T-helper 1 cell treated with Interleukin-12 subunit alpha and Interleukin-12 subunit beta and Interleukin-4 antibody, amounts not matched to agents 30 μg/mL and 1 μg/mL, for 36 hours (primary cell): ENCODE measurements around the gene PCCB.
A peak's percentile ranks its signal among the peaks of the same experiment; 100 is the strongest.
"Not testable (repeated sequence)": the region's sequence is repeated elsewhere in the genome, so short reads cannot be mapped to it uniquely, and the experiment has no call there.

Experiments used
- H3K27ac Mint-ChIP-seq: one replicate; pipeline ENCODE4 v1.8.0; 2021; ENCODE audit warnings: mild to moderate bottlenecking, mixed read lengths
- H3K27me3 Mint-ChIP-seq: one replicate; pipeline ENCODE4 v1.8.0; 2021; ENCODE audit warnings: low read depth, mixed read lengths
- H3K36me3 Mint-ChIP-seq: one replicate; pipeline ENCODE4 v1.8.0; 2021; ENCODE audit warnings: low read depth, mixed read lengths
- H3K4me1 Mint-ChIP-seq: one replicate; pipeline ENCODE4 v1.8.0; 2021; ENCODE audit warnings: low read depth, mixed read lengths
- H3K4me3 Mint-ChIP-seq: one replicate; pipeline ENCODE4 v1.8.0; 2021; ENCODE audit warnings: mild to moderate bottlenecking, moderate library complexity, mixed read lengths
- H3K9me3 Mint-ChIP-seq: one replicate; pipeline ENCODE4 v1.8.0; 2021; ENCODE audit warnings: mixed read lengths

PCCB gene

DNA sequence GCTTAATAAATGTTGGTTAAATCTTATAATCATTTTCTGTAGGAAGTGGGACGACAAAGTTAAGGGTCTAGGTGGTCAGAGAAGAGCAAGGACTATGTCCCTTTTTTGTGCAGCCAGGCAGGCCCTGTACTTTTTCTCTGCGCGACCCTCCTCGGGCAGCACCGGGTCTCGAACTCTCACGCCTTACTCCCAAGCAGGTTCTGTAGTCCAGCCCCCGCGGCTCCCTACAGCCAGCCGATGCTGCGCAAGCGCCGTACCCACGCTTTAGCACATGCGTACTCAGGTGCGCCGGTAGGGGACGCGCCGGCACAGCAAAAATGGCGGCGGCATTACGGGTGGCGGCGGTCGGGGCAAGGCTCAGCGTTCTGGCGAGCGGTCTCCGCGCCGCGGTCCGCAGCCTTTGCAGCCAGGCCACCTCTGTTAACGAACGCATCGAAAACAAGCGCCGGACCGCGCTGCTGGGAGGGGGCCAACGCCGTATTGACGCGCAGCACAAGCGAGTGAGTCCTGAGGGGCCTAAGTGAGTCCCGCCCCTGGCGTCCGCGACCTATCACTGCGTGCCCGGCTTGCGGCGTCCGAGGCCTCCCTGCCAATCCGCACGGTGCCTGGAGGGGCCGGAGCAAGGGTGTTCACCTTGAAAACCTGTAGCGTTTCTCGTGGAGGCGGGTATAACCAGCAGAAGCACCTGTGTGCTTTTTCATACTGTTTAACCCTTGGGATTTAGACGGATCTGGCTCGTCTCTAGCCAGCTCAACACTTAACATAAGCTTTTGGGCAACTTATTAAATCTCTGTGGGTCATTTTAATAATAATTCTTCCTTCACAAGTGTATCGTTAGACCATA is at the start of gene PCCB:
TSS of gene PCCB (plus strand) at position 282 of the 844 bp plus-strand sequence. CDS start at position 318, 36 bp downstream.
- Mint-ChIP-seq H3K9me3 (no peaks in the 10 kb centered on the region), H3K27me3 (no peaks in the 10 kb centered on the region), H3K27ac (peak within 1 kb of the TSS; percentile 88), H3K4me1 (peaks cover 12% of the 10 kb centered on the region), H3K4me3 (peak within 1 kb of the TSS; percentile 84), H3K36me3 (no peaks in the 10 kb centered on the region)

DNA sequence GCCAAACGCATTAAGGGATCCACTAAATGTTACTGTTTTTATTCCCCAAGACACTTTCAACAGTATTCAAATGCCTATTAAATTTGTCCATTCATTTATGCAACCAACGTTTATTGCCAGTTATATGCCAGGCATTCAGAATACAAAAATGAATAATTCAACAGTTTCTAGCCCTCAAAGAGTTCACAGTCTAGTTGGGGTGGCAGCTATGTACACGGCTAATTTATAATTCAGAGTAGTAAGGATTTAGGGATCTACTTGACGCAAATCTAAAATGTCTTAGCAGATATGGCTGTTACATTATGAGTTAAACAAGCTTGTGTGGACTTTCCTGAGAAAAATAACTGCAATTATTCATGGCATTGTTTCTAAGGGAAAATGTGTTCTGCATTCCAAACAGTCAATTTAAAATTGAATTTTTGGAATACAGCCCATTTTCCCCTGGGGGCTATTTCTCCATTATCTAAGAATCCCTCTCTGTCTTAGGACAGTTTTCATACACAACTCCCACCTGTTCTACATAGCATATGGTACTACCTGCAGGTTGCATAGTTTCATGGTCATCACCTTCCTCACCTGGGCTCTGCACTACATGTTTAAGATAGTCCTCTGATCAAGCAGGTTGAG is 42.5 kb upstream of the PCCB start:
- H3K4me1 Mint-ChIP-seq, result no peaks in the 10 kb centered on the region
- no peaks in the 10 kb centered on the region for H3K9me3 Mint-ChIP-seq
- H3K4me3 Mint-ChIP-seq, result no peak overlapping the region
- H3K27me3 Mint-ChIP-seq, result peaks cover 39% of the 10 kb centered on the region
- no peak overlapping the region for H3K27ac Mint-ChIP-seq
- no peaks in the 10 kb centered on the region for H3K36me3 Mint-ChIP-seq

DNA sequence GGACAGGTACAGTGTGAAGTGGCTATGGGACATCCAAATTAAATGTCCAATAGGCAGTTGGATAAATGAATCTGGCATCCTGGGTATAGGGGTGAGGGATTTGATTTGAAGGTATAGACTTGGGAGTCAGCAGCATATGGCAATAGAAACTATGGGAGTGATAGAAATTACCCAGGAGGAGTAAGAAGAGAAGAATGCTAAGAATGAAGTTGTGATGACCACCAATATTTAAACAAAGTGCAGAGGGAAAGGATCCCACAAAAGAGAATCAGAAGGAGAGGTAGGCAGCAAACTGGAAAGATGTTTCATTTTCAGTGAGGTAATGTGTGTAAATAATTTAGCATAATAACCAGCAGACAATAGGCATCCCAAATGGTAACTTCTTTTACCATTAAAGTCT is 40.2 kb upstream of the PCCB start:
- H3K4me1 Mint-ChIP-seq, result no peaks in the 10 kb centered on the region
- H3K27me3 Mint-ChIP-seq, result peaks cover 39% of the 10 kb centered on the region
- H3K27ac Mint-ChIP-seq, result no peak overlapping the region
- no peak overlapping the region for H3K4me3 Mint-ChIP-seq
- no peaks in the 10 kb centered on the region for H3K36me3 Mint-ChIP-seq
- H3K9me3 Mint-ChIP-seq, result no peaks in the 10 kb centered on the region

DNA sequence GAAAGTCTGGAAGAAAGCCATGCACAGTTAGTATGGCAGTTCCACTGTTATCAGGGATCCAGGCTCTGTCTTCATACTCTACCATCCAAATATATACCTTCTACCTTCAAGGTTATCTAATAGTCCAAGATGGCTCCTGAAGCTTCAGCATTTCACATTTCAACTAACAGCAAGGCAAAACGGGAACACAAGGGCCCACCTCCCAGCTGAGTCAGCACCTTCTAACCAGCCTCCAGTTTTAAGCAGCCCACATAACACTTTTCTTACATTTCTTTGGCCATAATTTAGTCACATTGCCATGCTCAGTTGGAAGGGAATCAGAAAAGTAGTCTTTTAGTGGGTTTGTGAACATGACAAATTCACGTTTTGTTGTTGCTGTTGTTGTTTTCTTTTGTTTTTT is 38.6 kb upstream of the PCCB start:
- no peaks in the 10 kb centered on the region for H3K4me1 Mint-ChIP-seq
- peaks cover 26% of the 10 kb centered on the region for H3K27me3 Mint-ChIP-seq
- no peak overlapping the region for H3K4me3 Mint-ChIP-seq
- H3K27ac Mint-ChIP-seq, result no peak overlapping the region
- H3K36me3 Mint-ChIP-seq, result no peaks in the 10 kb centered on the region
- no peaks in the 10 kb centered on the region for H3K9me3 Mint-ChIP-seq

DNA sequence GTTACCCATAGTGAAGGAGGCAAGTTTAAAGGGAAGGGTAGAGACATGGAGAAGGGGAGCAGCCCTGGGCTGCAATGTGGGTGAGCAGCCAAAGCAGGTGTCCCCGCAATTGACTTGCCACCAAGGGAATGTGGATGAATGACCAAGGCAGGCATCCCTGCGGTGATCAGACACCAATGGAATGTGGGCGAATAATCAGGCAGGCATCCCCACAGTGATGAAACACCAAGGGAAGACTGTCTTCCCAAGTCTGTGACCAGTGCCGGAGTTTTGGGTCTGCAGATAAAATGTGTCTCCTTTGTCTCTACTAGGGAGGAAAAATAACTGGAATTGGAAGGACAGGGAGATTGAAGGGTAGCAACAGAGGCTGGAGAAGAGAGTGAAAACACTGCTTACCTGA is 27.4 kb upstream of the PCCB start:
- H3K27me3 Mint-ChIP-seq, H3K4me3 Mint-ChIP-seq, H3K36me3 Mint-ChIP-seq, H3K9me3 Mint-ChIP-seq, H3K27ac Mint-ChIP-seq, H3K4me1 Mint-ChIP-seq: not testable (repeated sequence)

DNA sequence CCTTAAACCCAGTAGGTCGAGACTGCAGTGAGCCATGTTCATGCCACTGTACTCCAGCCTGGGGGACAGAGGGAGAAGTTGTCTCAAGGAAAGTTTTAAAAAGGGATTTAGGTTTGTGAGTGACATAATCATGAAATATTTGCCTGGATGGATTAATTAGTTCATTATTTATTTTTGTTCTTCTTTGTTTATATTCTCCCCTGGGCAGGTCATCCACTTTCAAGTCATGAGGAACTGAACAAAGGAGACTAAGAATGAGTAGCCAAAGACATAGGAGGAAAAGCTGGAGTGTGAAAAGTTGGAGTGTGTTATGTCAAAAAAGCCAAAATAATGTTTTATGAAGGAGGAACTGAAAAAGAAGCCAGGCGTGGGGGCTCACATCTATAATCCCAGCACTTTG is 17.7 kb upstream of the PCCB start:
- H3K27me3 Mint-ChIP-seq, result no peaks in the 10 kb centered on the region
- H3K9me3 Mint-ChIP-seq, result no peaks in the 10 kb centered on the region
- no peak overlapping the region for H3K4me3 Mint-ChIP-seq
- no peaks in the 10 kb centered on the region for H3K4me1 Mint-ChIP-seq
- no peaks in the 10 kb centered on the region for H3K36me3 Mint-ChIP-seq
- H3K27ac Mint-ChIP-seq, result no peak overlapping the region

DNA sequence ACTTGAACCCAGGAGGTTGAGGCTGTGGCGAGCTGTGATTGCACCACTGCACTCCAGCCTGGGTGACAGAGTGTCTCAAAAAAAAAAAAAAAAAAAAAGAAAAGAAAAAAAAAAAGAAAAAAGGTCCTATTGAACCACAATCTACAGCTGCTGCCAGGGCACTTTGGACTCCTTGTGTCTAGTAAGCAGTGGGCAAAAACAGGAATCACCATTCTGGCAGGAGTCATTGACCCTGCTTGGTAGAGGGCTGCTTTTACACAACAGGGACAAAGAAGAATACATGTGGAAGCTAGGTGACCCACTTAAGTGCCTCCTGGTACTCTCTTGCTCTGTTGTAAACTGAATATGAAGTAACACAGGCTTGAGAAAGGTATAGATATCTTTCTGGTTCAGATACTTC is 14.6 kb upstream of the PCCB start:
- H3K27ac Mint-ChIP-seq, result no peak overlapping the region
- no peaks in the 10 kb centered on the region for H3K4me1 Mint-ChIP-seq
- H3K9me3 Mint-ChIP-seq, result no peaks in the 10 kb centered on the region
- no peaks in the 10 kb centered on the region for H3K36me3 Mint-ChIP-seq
- H3K4me3 Mint-ChIP-seq, result no peak overlapping the region
- H3K27me3 Mint-ChIP-seq, result peaks cover 4% of the 10 kb centered on the region

DNA sequence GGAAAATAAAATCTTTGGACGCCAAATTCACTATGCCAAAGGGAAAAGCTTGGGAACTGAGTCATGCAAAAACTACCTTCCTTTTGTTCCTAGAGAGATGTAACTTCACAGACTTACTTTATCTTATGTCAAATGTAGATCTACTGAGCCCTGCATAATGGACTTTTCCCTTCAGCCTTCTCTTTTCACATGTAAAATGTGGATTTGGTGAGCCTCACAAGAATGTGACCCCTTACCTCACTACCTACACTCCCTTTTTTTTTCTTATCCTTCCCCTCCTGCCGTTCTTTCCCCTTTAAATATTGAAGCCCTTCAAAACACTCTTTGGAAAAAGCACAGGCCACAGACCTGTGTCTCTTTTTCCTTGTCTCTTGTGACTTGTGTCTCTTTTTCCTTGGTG is 14.0 kb upstream of the PCCB start:
- no peak overlapping the region for H3K4me3 Mint-ChIP-seq
- no peaks in the 10 kb centered on the region for H3K4me1 Mint-ChIP-seq

DNA sequence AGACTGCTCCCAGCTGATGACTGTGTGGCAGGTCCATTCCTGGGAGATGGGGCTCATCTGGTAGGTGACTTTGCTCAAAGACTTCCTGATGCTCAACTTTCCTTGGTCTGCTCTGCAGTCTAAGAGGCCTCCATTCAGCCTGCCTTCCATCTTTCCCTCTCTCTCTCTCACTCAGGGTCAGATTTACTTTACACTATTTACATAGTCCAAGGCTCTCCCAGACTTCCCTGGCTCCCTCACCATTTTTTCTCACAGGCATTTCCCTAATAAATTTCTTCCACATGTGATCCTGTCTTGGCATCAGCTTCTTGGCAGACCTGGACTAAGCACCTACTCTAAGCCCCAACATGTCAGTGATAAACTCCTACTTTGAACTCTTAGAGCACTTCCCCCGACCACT is 13.0 kb upstream of the PCCB start:
- no peak overlapping the region for H3K4me3 Mint-ChIP-seq
- H3K4me1 Mint-ChIP-seq, result no peaks in the 10 kb centered on the region
- no peaks in the 10 kb centered on the region for H3K9me3 Mint-ChIP-seq

More for the DNA sequence above, 14.0 kb upstream of the PCCB start:
- Mint-ChIP-seq H3K36me3 (no peaks in the 10 kb centered on the region), H3K27ac (no peak overlapping the region), H3K9me3 (no peaks in the 10 kb centered on the region), H3K27me3 (peaks cover 4% of the 10 kb centered on the region)

DNA sequence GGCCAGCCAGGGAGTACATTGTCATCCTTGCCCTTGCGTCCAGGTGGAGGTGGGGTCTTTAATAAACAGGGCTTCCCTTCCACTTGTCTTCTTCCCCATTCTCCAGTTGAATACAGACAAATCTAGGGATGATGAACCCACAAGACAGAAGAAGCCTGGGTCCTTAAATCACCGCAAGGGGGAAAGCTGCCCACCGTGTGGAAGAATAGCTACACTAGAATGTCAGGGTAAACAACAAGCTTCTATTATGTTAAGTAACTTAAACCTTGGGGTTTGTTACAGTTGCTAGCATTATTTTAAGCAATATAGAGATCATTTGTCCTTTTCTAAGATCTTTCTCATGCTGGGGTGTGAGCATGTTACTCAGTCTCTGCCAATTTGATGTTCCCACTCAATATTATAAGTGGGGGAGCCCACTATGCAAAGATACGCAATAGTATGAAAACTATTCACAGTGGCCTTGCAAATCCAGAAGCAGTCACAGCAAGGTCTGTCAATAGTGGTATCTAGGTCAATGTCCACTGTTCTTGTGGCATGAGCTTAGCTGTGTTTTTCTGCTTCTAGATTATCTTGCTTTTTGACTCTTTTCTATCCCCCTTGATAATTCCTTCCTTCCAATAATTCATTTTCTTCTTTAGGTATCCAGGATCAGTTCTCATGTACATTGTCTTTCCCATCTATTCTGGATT is 12.0 kb upstream of the PCCB start:
- no peaks in the 10 kb centered on the region for H3K9me3 Mint-ChIP-seq

More for the DNA sequence above, 13.0 kb upstream of the PCCB start:
- no peak overlapping the region for H3K27ac Mint-ChIP-seq
- H3K27me3 Mint-ChIP-seq, result peaks cover 4% of the 10 kb centered on the region
- H3K36me3 Mint-ChIP-seq, result no peaks in the 10 kb centered on the region

DNA sequence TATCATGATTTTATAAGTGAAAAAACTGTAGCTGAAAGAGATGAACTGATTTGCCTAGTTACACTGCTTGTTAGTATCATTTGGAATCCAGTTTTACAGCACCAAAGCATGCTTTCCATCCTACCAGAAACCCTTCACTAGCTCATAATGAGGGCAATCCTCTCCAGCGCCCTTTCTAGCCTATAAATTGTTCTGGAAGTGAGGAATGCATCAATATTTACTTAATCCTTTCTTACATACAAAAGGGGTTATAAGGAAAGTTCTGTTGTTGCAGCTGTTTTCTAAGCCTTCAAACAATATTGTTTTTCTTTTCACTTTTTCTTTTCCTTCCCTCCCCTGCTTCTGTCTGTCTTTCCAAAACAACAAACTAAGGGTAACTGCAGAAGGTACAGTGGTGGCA is 11.0 kb upstream of the PCCB start:
- Mint-ChIP-seq H3K27ac (no peak overlapping the region), H3K4me1 (no peaks in the 10 kb centered on the region), H3K4me3 (no peak overlapping the region), H3K27me3 (peaks cover 4% of the 10 kb centered on the region), H3K9me3 (no peaks in the 10 kb centered on the region), H3K36me3 (no peaks in the 10 kb centered on the region)

More for the DNA sequence above, 12.0 kb upstream of the PCCB start:
- peaks cover 4% of the 10 kb centered on the region for H3K27me3 Mint-ChIP-seq
- no peak overlapping the region for H3K27ac Mint-ChIP-seq
- H3K36me3 Mint-ChIP-seq, result no peaks in the 10 kb centered on the region
- H3K4me1 Mint-ChIP-seq, result no peaks in the 10 kb centered on the region
- no peak overlapping the region for H3K4me3 Mint-ChIP-seq

DNA sequence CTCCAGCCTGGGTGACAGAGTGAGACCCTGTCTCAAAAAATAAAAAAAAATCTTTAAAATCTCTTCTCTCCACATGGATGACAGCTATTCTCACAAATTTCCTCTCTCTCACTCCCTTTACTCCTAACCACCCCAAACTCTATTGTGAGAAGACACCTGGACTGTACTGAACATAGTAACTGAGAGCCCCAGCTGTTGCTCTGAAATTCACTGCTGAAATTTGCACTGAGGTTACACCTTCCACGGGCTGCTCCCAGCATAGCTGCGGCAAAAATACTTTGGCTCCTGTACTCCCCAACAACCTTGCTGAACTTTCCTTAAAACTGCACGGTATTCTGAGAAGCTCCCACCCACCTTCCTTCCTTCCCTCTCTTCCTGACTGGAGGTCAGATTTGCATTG is 4.4 kb upstream of the PCCB start:
- Mint-ChIP-seq H3K27ac (no peak overlapping the region), H3K27me3 (no peaks in the 10 kb centered on the region), H3K9me3 (no peaks in the 10 kb centered on the region), H3K36me3 (no peaks in the 10 kb centered on the region), H3K4me3 (no peak overlapping the region), H3K4me1 (peaks cover 4% of the 10 kb centered on the region)

DNA sequence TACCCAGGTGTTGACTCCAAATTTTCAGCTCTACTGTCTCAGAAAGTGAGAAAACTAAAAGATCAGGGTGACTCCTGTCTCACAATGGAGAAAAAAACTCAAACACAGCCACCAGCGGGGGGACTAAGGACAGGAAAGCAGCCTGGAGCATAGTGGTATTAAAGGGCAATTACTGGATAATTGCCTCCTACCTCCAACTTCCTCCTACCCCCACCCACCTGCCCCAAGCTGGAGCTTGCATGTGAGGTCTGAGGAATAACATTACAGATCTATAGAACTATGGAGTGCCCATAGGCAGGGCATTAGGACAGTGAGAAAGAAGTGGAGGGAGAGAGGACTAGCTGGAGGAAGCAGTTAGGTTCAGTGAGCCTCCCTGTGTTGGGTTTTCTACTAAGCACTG is 2.7 kb upstream of the PCCB start:
- no peaks in the 10 kb centered on the region for H3K36me3 Mint-ChIP-seq
- no peaks in the 10 kb centered on the region for H3K27me3 Mint-ChIP-seq
- H3K27ac Mint-ChIP-seq, result no peak overlapping the region
- H3K4me1 Mint-ChIP-seq, result peaks cover 12% of the 10 kb centered on the region
- H3K9me3 Mint-ChIP-seq, result no peaks in the 10 kb centered on the region
- no peak overlapping the region for H3K4me3 Mint-ChIP-seq

DNA sequence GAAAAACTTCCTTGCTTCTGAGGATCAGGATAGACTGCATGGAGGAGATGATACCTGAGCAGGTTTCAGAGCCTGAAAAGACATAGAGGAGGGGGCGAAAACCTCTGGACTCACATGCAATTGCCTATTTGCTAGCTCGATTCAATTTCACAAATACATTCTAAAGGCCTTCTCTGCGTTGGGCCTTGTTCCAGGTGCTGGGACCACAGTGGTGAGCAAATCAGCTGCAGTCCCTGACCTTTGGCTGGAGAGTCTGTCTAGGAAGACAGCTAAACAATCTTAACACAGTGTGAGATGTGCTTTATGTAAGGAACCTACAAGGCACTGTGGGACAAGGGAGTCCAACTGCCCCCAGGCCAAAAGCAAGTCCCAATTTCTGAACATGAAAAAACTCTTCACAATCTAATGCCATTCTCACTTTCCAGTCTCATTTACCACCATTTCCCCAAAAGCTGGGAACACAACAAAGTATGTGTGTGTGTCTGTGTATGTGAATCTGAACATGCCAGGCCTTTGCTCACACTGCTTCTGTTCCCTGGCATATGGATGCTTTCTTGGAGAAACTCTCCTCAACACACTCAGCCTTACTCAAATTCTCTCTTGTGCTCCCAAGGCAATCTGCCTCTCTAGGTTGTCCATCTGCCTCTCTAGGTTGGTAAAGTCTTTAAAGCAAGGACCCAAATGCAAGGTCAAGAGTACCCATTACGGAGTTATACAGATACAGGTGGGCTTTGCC is 2.1 kb upstream of the PCCB start:
- Mint-ChIP-seq H3K4me1 (peaks cover 12% of the 10 kb centered on the region), H3K4me3 (no peak overlapping the region), H3K9me3 (no peaks in the 10 kb centered on the region), H3K36me3 (no peaks in the 10 kb centered on the region), H3K27me3 (no peaks in the 10 kb centered on the region), H3K27ac (no peak overlapping the region)
